ENCODE data around the gene SRRM3.

SRRM3 gene

DNA sequence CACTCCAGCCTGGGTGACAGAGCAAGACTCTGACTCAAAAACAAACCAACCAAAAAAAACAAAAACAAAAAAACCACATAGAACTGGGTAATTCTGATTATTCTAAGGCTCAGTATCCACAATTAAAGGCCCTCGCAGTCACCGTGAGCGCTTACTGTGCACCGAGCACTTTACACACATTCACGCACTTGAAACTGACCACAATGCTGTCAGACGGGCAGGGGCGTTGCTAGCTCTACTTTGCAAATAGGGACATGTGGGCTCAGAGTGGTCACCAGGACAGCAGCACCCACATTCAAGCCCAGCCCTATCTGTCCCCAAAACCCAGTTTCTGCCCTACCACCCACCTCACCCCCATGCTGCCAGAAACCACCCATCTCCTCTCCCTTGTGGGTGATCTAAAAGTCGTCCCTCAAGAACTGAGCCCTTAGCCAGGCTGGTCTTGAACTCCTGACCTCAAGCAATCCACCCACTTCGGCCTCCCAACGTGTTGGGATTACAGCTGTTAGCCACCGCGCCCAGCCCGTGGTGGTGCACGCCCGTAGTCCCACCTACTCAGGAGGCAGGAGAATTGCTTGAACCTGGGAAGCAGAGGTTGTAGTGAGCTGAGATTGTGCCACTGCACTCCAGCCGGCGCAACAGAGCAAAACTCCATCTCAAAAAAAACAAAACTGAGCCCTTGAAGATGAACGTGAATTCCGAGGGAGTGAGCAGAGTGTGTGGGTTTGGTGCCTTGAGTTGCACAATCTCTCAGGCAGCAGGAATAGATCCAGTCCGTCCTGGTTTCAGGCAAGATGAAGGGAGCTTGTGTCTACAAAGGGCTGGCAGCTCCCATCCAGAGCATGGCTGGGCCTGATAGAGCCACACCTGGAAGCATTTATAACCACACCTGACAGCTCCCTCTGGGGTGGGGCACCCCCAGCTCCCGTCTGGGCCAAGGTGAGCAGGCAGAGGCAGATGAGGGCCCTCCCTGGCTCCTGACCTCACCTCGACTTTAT lies 95.3 kb downstream of the SRRM3 start:
- DNase-seq (ENCODE audit: low read depth), result peak; percentile 83
- TF ChIP-seq, protein P1, sequence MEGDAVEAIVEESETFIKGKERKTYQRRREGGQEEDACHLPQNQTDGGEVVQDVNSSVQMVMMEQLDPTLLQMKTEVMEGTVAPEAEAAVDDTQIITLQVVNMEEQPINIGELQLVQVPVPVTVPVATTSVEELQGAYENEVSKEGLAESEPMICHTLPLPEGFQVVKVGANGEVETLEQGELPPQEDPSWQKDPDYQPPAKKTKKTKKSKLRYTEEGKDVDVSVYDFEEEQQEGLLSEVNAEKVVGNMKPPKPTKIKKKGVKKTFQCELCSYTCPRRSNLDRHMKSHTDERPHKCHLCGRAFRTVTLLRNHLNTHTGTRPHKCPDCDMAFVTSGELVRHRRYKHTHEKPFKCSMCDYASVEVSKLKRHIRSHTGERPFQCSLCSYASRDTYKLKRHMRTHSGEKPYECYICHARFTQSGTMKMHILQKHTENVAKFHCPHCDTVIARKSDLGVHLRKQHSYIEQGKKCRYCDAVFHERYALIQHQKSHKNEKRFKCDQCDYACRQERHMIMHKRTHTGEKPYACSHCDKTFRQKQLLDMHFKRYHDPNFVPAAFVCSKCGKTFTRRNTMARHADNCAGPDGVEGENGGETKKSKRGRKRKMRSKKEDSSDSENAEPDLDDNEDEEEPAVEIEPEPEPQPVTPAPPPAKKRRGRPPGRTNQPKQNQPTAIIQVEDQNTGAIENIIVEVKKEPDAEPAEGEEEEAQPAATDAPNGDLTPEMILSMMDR (IDR thresholded peaks at IDR 0.05; ENCODE audit: control insufficient read depth, insufficient read depth, low read depth, low read length, missing control alignments), result peak; percentile 10
- no peak overlapping the region for H3K4me3 ChIP-seq (ENCODE audit: control insufficient read depth, low read depth, low read length)

DNA sequence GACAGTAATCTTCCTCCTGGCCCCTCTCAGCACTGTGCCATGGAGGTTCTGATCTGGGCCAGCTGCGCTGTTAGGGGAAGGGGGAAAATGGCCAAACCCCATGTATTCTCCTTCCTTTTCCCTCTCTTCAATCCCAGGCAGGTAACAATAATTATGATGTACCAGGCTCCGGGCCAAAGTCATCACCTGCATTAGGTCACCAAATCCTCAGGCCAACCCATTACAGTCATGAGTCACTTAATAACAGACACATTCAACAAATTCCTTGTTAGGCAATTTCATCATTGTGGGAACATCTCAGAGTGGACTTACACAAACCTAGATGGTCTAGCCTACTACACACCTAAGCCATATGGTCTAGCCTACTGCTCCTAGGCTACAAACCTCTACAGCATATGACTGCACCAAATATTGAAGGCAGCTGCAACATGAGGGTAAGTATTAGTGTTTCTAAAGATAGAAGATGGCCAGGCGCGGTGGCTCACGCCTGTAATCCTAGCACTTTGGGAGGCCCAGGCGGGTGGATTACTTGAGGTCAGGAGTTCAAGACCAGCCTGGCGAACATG lies 98.6 kb downstream of the SRRM3 start:
- DNase-seq (ENCODE audit: low read depth), result no peak
- H3K4me3 ChIP-seq (ENCODE audit: control insufficient read depth, low read depth, low read length), result no peak overlapping the region
- TF ChIP-seq, protein P1 (IDR thresholded peaks at IDR 0.05; ENCODE audit: control insufficient read depth, insufficient read depth, low read depth, low read length, missing control alignments), result no peak

DNA sequence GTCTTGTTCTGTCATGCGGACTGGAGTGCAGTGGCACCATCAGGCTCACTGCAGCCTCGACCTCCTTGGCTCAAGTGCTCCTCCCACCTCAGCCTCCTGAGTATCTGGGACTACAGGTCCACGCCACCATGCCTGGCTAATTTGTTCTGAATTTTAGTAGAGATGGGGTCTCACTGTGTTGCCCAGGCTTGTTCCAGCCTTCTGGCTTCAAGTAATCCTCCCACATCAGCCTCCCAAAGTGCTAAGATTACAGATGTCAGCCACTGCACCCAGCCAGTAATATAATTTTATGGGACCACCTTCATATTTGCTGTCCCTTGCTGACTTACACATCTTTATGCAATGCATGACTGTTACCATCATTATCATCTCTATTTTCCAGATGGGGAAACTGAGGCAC lies 99.3 kb downstream of the SRRM3 start:
- TF ChIP-seq, protein P1 (IDR thresholded peaks at IDR 0.05; ENCODE audit: control insufficient read depth, insufficient read depth, low read depth, low read length, missing control alignments), result no peak

DNA sequence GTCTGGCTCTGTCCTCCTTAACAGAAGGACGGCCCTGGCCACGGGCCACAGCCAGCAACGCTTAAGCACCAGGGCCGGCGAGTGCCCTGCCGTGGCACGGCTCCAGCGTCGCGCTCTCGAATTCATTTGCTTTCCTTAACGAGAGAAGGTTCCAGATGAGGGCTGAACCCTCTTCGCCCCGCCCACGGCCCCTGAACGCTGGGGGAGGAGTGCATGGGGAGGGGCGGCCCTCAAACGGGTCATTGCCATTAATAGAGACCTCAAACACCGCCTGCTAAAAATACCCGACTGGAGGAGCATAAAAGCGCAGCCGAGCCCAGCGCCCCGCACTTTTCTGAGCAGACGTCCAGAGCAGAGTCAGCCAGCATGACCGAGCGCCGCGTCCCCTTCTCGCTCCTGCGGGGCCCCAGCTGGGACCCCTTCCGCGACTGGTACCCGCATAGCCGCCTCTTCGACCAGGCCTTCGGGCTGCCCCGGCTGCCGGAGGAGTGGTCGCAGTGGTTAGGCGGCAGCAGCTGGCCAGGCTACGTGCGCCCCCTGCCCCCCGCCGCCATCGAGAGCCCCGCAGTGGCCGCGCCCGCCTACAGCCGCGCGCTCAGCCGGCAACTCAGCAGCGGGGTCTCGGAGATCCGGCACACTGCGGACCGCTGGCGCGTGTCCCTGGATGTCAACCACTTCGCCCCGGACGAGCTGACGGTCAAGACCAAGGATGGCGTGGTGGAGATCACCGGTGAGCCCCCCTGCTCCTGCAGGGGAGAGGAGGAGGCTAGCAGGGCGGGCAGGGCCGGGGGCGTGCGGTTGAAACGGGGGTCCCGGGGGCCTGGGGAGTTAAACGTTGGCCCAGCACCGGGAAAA lies 100.9 kb downstream of the SRRM3 start, which contains the start of gene HSPB1:
Gene HSPB1, plus strand, starts transcription at position 327 of the 855 bp plus-strand sequence. Its CDS starts 40 bp downstream, at position 367.
- H3K4me3 ChIP-seq (ENCODE audit: control insufficient read depth, low read depth, low read length), result peak within 1 kb of the TSS; percentile 94
- DNase-seq (ENCODE audit: low read depth), result no peak
- TF ChIP-seq, protein P1 (IDR thresholded peaks at IDR 0.05; ENCODE audit: control insufficient read depth, insufficient read depth, low read depth, low read length, missing control alignments), result no peak

More for the DNA sequence above, 99.3 kb downstream of the SRRM3 start:
- DNase-seq (ENCODE audit: low read depth), result no peak
- no peak overlapping the region for H3K4me3 ChIP-seq (ENCODE audit: control insufficient read depth, low read depth, low read length)

GRCh38 chr7:76303202-76304147 lies 101.8 kb downstream of the SRRM3 start:
- DNase-seq (ENCODE audit: low read depth), result peak; percentile 80
- peak overlapping the region; percentile 94 for H3K4me3 ChIP-seq (ENCODE audit: control insufficient read depth, low read depth, low read length)
- TF ChIP-seq, protein P1 (IDR thresholded peaks at IDR 0.05; ENCODE audit: control insufficient read depth, insufficient read depth, low read depth, low read length, missing control alignments), result no peak

All from AG09309 (cell line).